Activated naive CD8-positive, alpha-beta T cell (primary cell): Measurements from ENCODE around the gene DHRS11.
A peak's percentile ranks its signal among the peaks of the same experiment; 100 is the strongest.

Experiments used
- H3K27ac Mint-ChIP-seq: one replicate; pipeline ENCODE4 v1.8.0; 2021; ENCODE audit warnings: mixed read lengths
- H3K27me3 Mint-ChIP-seq: one replicate; pipeline ENCODE4 v1.8.0; 2021; ENCODE audit warnings: mixed read lengths
- H3K36me3 Mint-ChIP-seq: one replicate; pipeline ENCODE4 v1.8.0; 2021; ENCODE audit warnings: mixed read lengths
- H3K4me1 Mint-ChIP-seq: one replicate; pipeline ENCODE4 v1.8.0; 2021; ENCODE audit warnings: low read depth, mixed read lengths
- H3K4me3 Mint-ChIP-seq: one replicate; pipeline ENCODE4 v1.8.0; 2021; ENCODE audit warnings: mild to moderate bottlenecking, mixed read lengths
- H3K9me3 Mint-ChIP-seq: one replicate; pipeline ENCODE4 v1.8.0; 2021; ENCODE audit warnings: low read depth, mixed read lengths

The DHRS11 gene

GRCh38 chr17:36578671-36579070 lies 13.0 kb upstream of the DHRS11 start:
- H3K27me3 Mint-ChIP-seq, result no peaks in the 10 kb centered on the region
- no peak overlapping the region for H3K4me3 Mint-ChIP-seq
- H3K36me3 Mint-ChIP-seq, result peaks cover 2% of the 10 kb centered on the region
- H3K27ac Mint-ChIP-seq, result peak overlapping the region; percentile 29
- H3K4me1 Mint-ChIP-seq, result peaks cover 19% of the 10 kb centered on the region
- no peaks in the 10 kb centered on the region for H3K9me3 Mint-ChIP-seq

- H3K4me3 Mint-ChIP-seq, result no peak overlapping the region
- peaks cover 2% of the 10 kb centered on the region for H3K36me3 Mint-ChIP-seq
Observed at GRCh38 chr17:36583787-36584186, 7.9 kb upstream of the DHRS11 start.

GRCh38 chr17:36586138-36586537 lies 5.5 kb upstream of the DHRS11 start:
- Mint-ChIP-seq H3K27ac (peak overlapping the region; percentile 70), H3K9me3 (no peaks in the 10 kb centered on the region), H3K4me3 (no peak overlapping the region), H3K27me3 (no peaks in the 10 kb centered on the region), H3K36me3 (no peaks in the 10 kb centered on the region), H3K4me1 (peaks cover 17% of the 10 kb centered on the region)

More at GRCh38 chr17:36583787-36584186, 7.9 kb upstream of the DHRS11 start:
- Mint-ChIP-seq H3K27ac (no peak overlapping the region), H3K9me3 (no peaks in the 10 kb centered on the region), H3K4me1 (peaks cover 2% of the 10 kb centered on the region), H3K27me3 (no peaks in the 10 kb centered on the region)

GRCh38 chr17:36590082-36590481 lies 1.6 kb upstream of the DHRS11 start:
- H3K36me3 Mint-ChIP-seq, result peaks cover 4% of the 10 kb centered on the region
- no peaks in the 10 kb centered on the region for H3K27me3 Mint-ChIP-seq
- H3K9me3 Mint-ChIP-seq, result no peaks in the 10 kb centered on the region
- H3K4me3 Mint-ChIP-seq, result no peak overlapping the region
- peaks cover 34% of the 10 kb centered on the region for H3K4me1 Mint-ChIP-seq
- peak overlapping the region; percentile 43 for H3K27ac Mint-ChIP-seq

GRCh38 chr17:36592316-36592715 lies 637 bp downstream of the DHRS11 start:
- H3K9me3 Mint-ChIP-seq, result no peaks in the 10 kb centered on the region

GRCh38 chr17:36592716-36593321 lies 1.1 kb downstream of the DHRS11 start:
- no peak overlapping the region for H3K27ac Mint-ChIP-seq
- no peaks in the 10 kb centered on the region for H3K27me3 Mint-ChIP-seq
- H3K4me1 Mint-ChIP-seq, result peaks cover 32% of the 10 kb centered on the region
- H3K9me3 Mint-ChIP-seq, result no peaks in the 10 kb centered on the region
- peak overlapping the region; percentile 79 for H3K4me3 Mint-ChIP-seq
- H3K36me3 Mint-ChIP-seq, result peaks cover 13% of the 10 kb centered on the region

More at GRCh38 chr17:36592316-36592715, 637 bp downstream of the DHRS11 start:
- Mint-ChIP-seq H3K4me1 (peaks cover 32% of the 10 kb centered on the region), H3K36me3 (peaks cover 11% of the 10 kb centered on the region), H3K27me3 (no peaks in the 10 kb centered on the region), H3K27ac (no peak overlapping the region), H3K4me3 (peak overlapping the region; percentile 79)

GRCh38 chr17:36593656-36594316 lies 2.1 kb downstream of the DHRS11 start:
- no peaks in the 10 kb centered on the region for H3K9me3 Mint-ChIP-seq
- peaks cover 32% of the 10 kb centered on the region for H3K4me1 Mint-ChIP-seq
- H3K36me3 Mint-ChIP-seq, result peaks cover 13% of the 10 kb centered on the region
- H3K27me3 Mint-ChIP-seq, result no peaks in the 10 kb centered on the region
- H3K27ac Mint-ChIP-seq, result no peak overlapping the region
- no peak overlapping the region for H3K4me3 Mint-ChIP-seq

GRCh38 chr17:36594626-36595401 lies 3.1 kb downstream of the DHRS11 start:
- no peaks in the 10 kb centered on the region for H3K9me3 Mint-ChIP-seq
- peaks cover 28% of the 10 kb centered on the region for H3K4me1 Mint-ChIP-seq
- H3K36me3 Mint-ChIP-seq, result peaks cover 13% of the 10 kb centered on the region
- H3K27me3 Mint-ChIP-seq, result no peaks in the 10 kb centered on the region
- no peak overlapping the region for H3K4me3 Mint-ChIP-seq
- no peak overlapping the region for H3K27ac Mint-ChIP-seq

GRCh38 chr17:36597226-36597625 lies 5.5 kb downstream of the DHRS11 start:
- no peaks in the 10 kb centered on the region for H3K27me3 Mint-ChIP-seq
- H3K4me3 Mint-ChIP-seq, result no peak overlapping the region
- H3K4me1 Mint-ChIP-seq, result peaks cover 24% of the 10 kb centered on the region
- no peaks in the 10 kb centered on the region for H3K9me3 Mint-ChIP-seq
- peaks cover 13% of the 10 kb centered on the region for H3K36me3 Mint-ChIP-seq
- H3K27ac Mint-ChIP-seq, result no peak overlapping the region

- Mint-ChIP-seq H3K27ac (no peak overlapping the region), H3K4me3 (no peak overlapping the region), H3K36me3 (peaks cover 13% of the 10 kb centered on the region), H3K4me1 (peaks cover 18% of the 10 kb centered on the region), H3K9me3 (no peaks in the 10 kb centered on the region), H3K27me3 (no peaks in the 10 kb centered on the region)
Observed at GRCh38 chr17:36597866-36598777, 6.4 kb downstream of the DHRS11 start.

- Mint-ChIP-seq H3K27ac (no peak overlapping the region), H3K4me1 (peaks cover 17% of the 10 kb centered on the region), H3K36me3 (peaks cover 13% of the 10 kb centered on the region), H3K27me3 (no peaks in the 10 kb centered on the region), H3K9me3 (no peaks in the 10 kb centered on the region), H3K4me3 (no peak overlapping the region)
Observed at GRCh38 chr17:36598951-36599401, 7.3 kb downstream of the DHRS11 start.

GRCh38 chr17:36599546-36600250 lies 8.0 kb downstream of the DHRS11 start:
- peaks cover 24% of the 10 kb centered on the region for H3K4me1 Mint-ChIP-seq
- peaks cover 15% of the 10 kb centered on the region for H3K36me3 Mint-ChIP-seq
- H3K27ac Mint-ChIP-seq, result no peak overlapping the region
- H3K9me3 Mint-ChIP-seq, result no peaks in the 10 kb centered on the region
- no peaks in the 10 kb centered on the region for H3K27me3 Mint-ChIP-seq
- H3K4me3 Mint-ChIP-seq, result peak overlapping the region; percentile 27

GRCh38 chr17:36600465-36600864 lies 8.8 kb downstream of the DHRS11 start:
- peaks cover 29% of the 10 kb centered on the region for H3K4me1 Mint-ChIP-seq
- no peaks in the 10 kb centered on the region for H3K9me3 Mint-ChIP-seq
- peak overlapping the region; percentile 90 for H3K27ac Mint-ChIP-seq
- H3K27me3 Mint-ChIP-seq, result no peaks in the 10 kb centered on the region
- H3K36me3 Mint-ChIP-seq, result peaks cover 15% of the 10 kb centered on the region
- peak overlapping the region; percentile 94 for H3K4me3 Mint-ChIP-seq

GRCh38 chr17:36600936-36601302 lies 9.2 kb downstream of the DHRS11 start:
- Mint-ChIP-seq H3K4me1 (peaks cover 34% of the 10 kb centered on the region), H3K4me3 (peak overlapping the region; percentile 94), H3K36me3 (peaks cover 13% of the 10 kb centered on the region), H3K9me3 (no peaks in the 10 kb centered on the region), H3K27me3 (no peaks in the 10 kb centered on the region), H3K27ac (peak overlapping the region; percentile 90)
